ENCODE results near the gene ATXN2.
"Not testable (repeated sequence)": the region's sequence is repeated elsewhere in the genome, so short reads cannot be mapped to it uniquely, and the experiment has no call there.

Gene ATXN2

GRCh38 chr12:111569363-111570083 lies 29.6 kb downstream of the ATXN2 start:
- DNase-seq = no peak

DNA sequence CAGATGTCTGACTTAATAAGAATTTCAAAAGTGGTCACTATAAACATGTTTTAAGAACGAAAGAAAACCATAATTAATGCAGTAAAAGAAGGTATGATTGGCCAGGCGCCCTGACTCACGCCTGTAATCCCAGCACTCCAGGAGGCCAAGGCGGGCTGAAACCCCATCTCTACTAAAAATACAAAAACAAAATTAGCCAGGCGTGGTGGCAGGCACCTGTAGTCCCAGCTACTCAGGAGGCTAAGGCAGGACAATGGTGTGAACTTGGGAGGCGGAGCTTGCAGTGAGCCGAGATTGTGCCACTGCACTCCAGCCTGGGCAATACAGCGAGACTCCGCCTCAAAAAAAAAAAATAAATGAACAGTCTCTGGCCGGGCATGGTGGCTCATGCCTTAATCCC lies 38.3 kb downstream of the ATXN2 start:
- DNase-seq = not testable (repeated sequence)

DNA sequence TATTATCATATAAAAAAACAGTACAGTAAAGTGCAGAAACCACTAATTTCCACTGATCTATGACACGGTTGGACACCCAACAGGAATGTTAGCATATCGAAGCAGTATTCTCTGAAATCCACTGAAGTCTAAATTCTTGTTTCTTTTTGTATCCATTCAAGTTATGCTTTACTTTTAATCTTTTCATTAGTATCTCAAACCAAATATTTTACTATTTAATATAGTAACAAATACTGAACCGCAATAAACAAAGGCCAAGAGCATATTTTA lies 41.1 kb downstream of the ATXN2 start:
- DNase-seq = no peak

GRCh38 chr12:111557271-111558106 lies 41.6 kb downstream of the ATXN2 start:
- no peak for DNase-seq

DNA sequence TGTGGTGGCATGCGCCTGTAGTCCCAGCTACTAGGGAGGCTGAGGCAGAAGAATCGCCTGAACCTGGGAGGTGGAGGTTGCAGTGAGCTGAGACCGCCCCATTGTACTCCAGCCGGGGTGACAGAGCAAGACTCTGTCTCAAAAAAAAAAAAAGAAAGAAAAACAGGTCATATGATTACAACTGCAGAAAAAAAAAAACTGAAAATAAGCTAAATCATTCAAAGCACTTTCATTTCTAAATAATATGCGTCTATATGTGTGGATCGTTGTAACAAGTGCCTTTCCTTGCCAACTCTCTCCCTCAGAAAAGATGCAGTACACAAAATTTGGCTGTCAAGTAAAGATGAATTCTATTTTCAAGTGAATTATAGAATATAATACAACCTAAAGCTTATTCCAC lies 42.4 kb downstream of the ATXN2 start:
- no peak for DNase-seq

- not testable (repeated sequence) for DNase-seq
These were observed 43.8 kb downstream of the ATXN2 start for GRCh38 chr12:111555313-111555712.

- no peak for DNase-seq
These were observed 52.2 kb downstream of the ATXN2 start for GRCh38 chr12:111546758-111547383.

DNA sequence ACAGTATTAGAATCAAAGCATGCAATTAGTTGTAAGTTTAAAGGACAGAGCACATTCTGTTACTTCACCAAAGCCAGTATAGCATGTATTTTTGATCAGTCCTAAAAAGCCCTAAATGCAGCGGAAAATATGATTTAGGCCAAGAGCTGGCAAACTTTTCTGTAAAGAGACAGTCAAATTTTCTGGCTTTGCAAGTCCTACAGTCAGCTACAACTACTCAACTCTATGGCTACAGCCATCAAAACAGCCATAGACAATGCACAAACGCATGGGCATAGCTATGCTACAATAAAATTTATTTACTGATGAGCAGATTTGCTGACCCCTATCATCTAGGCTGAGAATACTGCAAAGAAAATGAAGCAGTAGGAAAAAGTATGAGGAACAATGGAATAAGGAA lies 52.9 kb downstream of the ATXN2 start:
- DNase-seq = no peak

- no peak for DNase-seq
These were observed 55.1 kb downstream of the ATXN2 start for GRCh38 chr12:111544032-111544431.

- no peak for DNase-seq
These were observed 66.4 kb downstream of the ATXN2 start for GRCh38 chr12:111532751-111533150.

GRCh38 chr12:111529424-111530368 lies 69.4 kb downstream of the ATXN2 start:
- peak; percentile 16 for DNase-seq

DNA sequence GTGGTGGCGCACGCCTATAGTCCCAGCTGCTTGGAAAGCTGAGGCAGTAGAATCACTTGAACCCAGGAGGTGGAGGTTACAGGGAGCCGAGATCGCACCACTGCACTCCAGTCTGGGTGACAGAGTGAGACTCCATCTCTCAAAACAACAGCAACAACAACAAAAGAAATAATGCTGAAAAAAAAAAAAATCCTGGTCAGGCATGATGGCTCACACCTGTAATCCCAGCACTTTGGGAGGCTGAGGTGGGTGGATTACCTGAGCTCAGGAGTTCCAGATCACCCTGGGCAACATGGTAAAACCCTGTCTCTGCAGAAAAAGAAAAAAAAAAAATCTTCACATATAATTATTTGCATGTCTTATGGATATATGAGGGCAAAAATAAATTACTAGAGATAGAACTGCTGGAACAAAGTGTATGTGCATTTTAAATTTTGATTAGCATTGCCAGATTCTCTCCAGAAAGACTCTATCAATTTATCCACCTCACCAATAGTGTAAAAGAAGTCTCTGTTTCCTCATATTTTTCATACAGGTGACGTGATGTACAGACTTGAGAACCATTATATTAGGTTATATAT lies 75.4 kb downstream of the ATXN2 start:
- DNase-seq = no peak

DNA sequence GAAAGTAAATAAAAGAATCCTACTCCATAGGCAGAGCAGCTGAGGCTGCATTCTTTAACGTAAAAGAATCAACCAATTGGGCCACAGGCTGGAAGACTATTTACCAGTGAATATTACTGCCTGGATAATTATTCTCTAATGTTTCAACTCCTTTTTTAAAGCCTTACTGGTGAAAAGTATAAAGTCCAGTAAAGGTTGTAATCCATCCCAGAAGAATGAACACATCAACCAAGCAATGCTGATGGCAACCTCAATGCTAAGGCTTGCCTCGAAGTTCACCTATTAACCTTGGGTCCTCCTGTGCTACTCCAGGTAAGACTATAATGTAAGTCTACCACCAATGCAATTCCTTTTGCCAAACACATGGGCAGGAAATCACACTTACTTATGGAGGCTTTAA lies 77.3 kb downstream of the ATXN2 start:
- no peak for DNase-seq

- DNase-seq = no peak
These were observed 79.2 kb downstream of the ATXN2 start for GRCh38 chr12:111519937-111520336.

- no peak for DNase-seq
These were observed 80.0 kb downstream of the ATXN2 start for GRCh38 chr12:111519083-111519482.

GRCh38 chr12:111507719-111508118 lies 91.4 kb downstream of the ATXN2 start:
- not testable (repeated sequence) for DNase-seq

GRCh38 chr12:111507258-111507657 lies 91.9 kb downstream of the ATXN2 start:
- not testable (repeated sequence) for DNase-seq

DNA sequence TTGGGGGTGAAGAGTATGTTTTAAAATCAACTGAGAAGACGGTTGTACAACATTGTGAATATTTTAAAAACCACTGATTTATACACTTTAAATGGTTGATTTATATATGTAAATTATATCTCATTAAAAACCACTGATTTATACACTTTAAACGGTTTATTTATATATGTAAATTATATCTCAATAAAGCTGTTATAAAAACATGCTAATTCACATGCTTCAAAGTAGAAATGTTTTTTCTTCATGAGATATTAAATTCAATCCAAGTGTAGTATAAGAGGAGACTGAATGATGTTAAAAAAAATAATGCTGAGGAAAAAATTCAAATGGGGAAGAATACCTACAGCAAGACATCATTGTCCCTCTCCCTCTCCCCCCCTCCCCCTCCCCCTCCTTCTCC lies 92.9 kb downstream of the ATXN2 start:
- no peak for DNase-seq

- DNase-seq = no peak
These were observed 93.5 kb downstream of the ATXN2 start for GRCh38 chr12:111505601-111506036.

DNA sequence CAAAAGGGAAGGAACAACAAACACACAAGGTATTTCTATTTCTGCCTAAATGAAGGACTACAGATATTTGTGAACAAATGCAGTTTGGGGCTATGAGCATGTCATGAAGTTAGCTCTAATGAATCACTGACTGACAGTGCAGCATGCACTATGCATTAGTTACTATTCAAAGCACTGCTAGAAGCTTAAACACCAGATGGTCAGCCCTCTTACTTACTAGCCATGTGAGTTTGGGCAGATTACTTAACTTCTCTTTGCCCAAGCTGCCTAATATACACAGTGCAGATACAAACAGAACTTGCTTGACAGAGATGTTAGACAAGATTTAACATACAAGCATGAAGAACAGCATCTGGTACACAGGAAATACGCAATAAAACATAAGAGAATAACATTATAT lies 96.0 kb downstream of the ATXN2 start:
- DNase-seq = no peak

- no peak for DNase-seq
These were observed 104.4 kb downstream of the ATXN2 start for GRCh38 chr12:111494676-111495075.

GRCh38 chr12:111492979-111493378 lies 106.1 kb downstream of the ATXN2 start:
- not testable (repeated sequence) for DNase-seq
